ENCODE results near the gene GH2.
A peak's percentile ranks its signal among the peaks of the same experiment; 100 is the strongest.

GH2 gene

DNA sequence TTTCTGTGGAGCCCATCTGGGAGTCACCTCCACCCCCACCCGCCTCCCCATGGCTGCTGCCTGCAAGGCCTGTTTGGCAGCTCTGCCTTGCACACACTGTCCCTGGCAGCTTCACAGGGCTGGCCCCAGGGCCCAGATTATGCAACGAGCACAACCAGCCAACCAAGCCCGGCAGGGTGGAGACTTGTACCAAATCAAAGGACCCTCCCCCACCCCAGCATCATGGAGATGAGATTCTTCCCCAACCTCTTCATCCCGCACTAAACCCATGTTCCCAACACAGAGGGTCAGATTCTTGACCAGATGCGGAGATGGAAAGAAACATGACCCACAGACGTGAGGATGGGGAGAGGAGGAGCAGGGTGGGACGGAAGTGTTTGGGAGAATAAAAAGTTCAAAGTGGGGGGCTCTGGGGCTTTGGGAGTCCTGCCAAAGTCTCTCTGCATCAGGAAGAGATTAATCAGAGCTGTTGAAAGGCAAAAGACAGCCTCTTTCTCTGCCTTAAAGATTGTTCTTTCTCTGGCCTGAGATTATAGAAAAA is 43.0 kb downstream of the GH2 start:
- DNase-seq = peak; percentile 33

DNA sequence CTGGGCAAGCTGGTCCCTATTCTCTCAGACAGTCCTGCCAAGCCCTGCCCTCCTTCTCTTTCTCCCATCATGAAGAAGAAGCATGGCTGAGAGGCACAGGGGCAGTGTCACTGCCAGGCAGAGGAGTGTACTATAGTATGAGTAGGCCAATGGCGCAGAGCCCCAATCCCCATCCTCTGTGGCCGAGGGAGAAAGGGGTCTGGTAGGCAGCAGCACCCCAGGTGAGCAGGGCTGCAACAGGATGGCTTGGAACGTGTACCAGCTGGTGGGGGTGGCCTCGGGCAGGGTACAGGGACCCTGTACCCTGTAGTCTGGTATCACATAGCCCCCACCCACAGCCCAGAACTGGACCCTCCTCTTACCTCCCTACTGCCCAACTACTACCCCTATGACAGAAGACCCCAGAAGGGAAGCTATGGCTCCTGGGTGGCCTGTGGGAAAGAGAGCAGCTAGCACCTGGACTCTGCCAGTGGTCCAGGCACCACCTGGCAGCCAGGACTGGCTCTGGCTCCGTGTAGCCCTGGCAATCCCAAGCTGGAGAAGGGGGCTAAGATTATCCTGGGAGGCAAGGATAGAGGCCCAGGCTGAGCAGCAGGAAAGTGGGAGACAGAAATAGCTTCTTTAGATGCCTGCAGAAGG is 43.7 kb downstream of the GH2 start:
- DNase-seq = no peak

DNA sequence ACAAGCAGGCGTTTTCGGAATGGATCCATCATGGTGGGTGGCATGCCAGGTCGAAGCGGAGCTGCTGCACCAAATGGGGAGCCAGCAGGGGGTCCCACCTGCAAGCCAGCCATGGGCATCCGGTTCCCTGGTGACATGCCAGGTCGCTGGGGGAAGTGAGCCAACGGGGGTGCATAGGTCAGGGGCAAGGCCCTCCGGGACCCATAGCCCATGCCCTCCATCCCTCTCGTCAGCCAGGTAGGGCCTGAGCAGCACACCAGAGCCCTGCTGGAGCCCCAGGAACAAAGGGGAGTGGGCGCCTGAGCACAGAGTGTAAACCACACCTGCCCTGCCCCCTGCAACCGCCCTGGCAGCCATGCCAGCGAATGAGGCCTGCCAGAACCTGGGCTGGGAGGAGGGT is 44.3 kb downstream of the GH2 start:
- no peak for DNase-seq

GRCh38 chr17:63836811-63837210 is 44.9 kb downstream of the GH2 start:
- no peak for DNase-seq

DNA sequence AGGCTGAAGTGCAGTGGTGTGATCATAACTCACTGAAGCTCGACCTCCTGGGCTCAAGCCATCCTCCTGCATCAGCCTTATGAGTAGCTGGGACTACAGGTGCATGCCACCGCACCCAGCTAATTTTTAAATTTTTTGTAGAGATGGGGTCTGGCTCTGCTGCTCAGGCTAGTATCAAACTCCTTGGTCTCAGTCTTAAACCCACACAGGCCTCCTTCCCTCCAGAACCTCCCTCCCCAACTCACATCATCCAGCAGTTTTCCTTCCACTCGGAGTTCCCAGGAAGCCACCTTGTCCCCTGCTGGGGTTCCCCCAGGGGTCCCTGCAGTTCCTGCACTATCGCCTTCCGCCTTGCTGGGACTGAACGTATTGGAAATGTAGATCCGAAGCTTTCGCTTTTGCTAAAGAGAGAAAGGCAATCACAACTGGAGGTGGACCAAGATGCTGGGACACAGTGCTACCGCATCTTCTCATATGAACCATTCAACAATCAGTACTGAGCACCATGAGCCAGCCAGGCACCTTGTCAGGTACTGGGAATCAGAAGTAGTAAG is 46.5 kb downstream of the GH2 start:
- no peak for DNase-seq

DNA sequence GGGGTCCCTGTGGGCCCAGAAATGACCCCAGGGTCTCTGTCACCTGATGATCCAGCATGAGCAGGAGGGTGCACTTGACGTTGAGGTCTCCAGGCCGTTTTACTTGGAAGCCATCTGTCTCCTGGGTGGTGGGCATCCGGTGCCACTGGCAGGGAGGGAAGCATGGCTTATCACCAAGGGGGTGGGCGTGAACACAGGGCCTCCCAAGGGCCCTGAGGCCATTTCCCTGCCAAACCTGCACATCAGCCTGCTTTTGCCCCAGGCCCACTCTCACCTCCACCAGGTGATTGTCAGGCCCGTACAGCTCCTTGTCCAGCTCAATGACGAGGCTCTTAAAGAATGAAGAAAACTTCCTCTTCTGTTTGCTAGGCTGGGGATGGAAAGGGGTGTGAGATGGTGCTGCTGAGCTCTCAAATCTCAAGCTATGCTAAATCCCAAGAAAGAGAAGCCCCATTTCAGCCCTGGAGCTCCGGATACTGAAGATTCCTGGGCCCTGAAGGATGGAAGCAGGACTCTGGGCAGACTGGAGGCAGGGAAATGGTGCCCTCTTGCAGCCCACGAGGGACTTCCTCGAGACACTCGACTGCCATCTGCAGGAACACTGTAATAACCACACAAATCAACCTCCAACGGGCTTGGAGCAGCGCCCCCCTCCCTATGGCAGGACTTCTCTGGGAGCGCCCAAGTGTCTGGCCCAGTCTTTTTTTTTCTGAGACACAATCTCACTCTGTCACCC is 47.1 kb downstream of the GH2 start:
- peak; percentile 90 for DNase-seq

DNA sequence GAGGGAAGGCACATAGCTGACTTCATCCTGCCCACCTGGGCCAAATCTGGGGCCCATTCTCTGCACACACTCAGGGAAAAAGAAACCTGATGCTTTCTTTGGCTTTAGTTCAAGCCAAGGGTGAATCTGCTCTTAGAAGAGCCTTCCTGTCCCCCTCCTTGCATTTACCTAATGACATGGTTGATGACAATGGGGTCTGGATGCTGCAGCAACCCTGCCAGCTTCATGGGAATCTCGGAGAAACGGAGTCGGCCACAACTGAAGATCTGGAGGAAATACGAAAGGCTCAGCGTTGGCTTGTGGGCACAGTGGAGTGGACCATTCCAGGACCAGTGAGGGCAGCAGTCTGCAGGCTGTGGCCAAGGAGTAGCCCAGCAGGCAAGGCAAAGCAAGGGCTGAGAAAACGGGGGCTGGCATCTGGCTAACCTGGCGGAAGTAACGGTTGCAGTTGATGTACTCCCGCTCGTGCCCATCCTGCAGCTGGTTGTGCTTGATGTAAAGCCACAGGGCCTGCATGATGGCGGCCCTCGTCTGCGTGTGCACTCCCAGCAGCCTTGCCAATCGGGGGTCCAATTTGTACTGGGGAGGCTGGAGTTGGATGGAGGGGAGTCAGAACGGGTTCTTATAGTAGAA is 47.9 kb downstream of the GH2 start:
- no peak for DNase-seq

- DNase-seq = no peak
Measured at GRCh38 chr17:63833026-63833740, 48.6 kb downstream of the GH2 start.

DNA sequence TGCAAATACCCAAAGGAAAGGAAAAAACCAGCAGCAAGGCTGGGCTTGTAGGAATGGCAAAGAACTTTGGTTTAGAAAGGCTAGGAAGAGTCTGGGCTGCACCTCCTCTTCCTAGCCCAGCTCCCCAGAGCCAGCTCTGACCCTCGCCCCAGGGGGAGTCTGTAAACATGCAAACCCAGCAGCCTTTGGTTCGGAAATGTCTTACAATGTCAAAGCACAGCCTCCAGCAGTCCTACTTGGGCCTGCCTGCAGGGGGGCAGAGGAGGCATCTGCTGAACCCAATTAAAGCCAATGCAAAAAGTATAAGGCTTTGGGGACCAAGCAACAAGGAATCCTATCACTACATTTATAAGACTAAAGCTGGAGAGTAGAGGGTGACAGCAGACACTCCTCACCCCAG is 49.3 kb downstream of the GH2 start:
- peak; percentile 30 for DNase-seq

DNA sequence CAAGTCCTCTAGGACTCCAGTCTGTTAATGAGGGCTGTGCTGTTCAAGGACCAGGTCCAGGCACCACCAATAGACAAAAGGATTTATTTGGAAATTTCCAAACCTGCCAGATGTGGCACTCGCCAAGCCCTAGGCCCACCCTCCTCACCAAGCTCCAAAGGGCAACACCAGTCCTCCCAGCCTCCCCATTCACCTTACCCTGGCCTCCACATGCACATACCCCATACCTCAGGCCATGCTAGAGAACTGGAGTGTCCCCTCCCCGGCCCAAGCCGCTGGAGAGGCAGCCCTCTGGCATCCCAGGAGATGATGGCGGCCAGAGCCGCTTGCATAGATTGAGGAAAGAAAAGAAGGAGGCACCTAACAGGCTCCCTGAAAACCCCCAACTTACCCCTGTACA is 49.7 kb downstream of the GH2 start:
- DNase-seq = no peak

- no peak for DNase-seq
Measured at GRCh38 chr17:63831505-63831904, 50.2 kb downstream of the GH2 start.

GRCh38 chr17:63830904-63831491 is 50.7 kb downstream of the GH2 start:
- no peak for DNase-seq

GRCh38 chr17:63830278-63830677 is 51.5 kb downstream of the GH2 start:
- no peak for DNase-seq

Measured in hematopoietic multipotent progenitor cell treated with erythropoietin and hydrocortisone succinate and interleukin-3 and kit ligand, for 6 days (in vitro differentiated cells).